GM12801 (cell line): ENCODE data around the gene ADORA3.

Experiments used
- CTCF ChIP-seq: IDR thresholded peaks from one replicate; pipeline ENCODE4 v1.5.1; 2011; ENCODE audit warnings: control low read depth; ENCODE audit not compliant: insufficient read length; ENCODE audit errors: extremely low read depth

ADORA3 gene

GRCh38 chr1:111513410-111514020 lies 10.1 kb upstream of the ADORA3 start:
- no peak for TF ChIP-seq CTCF

GRCh38 chr1:111512931-111513330 lies 9.5 kb upstream of the ADORA3 start:
- no peak for TF ChIP-seq CTCF

GRCh38 chr1:111512132-111512889 lies 8.9 kb upstream of the ADORA3 start:
- TF ChIP-seq CTCF, result no peak

GRCh38 chr1:111511370-111511769 lies 7.9 kb upstream of the ADORA3 start:
- no peak for TF ChIP-seq CTCF

GRCh38 chr1:111509997-111510375 lies 6.6 kb upstream of the ADORA3 start:
- no peak for TF ChIP-seq CTCF

GRCh38 chr1:111507411-111508201 lies 4.2 kb upstream of the ADORA3 start:
- TF ChIP-seq CTCF, result no peak

- TF ChIP-seq CTCF, result no peak
Observed at GRCh38 chr1:111506561-111506960, 3.1 kb upstream of the ADORA3 start.
